ENCODE measurements around the gene CLCN7.

CLCN7 gene

DNA sequence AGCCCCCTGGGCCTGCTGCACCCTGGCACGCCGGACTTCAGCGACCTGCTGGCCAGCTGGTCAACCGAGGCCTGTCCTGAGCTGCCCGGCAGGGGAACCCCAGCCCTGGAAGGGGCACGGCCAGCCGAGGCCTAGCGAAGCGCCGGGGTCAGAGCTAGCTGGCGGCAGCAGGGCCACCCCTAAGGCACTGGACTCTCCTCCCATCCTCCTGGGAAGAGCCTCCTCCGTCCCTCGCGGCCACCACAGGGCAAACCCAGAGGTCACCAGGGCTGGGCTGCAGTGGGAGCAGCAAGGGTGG, 41.6 kb downstream of the CLCN7 start:
- Histone ChIP-seq H3K36me3 (ENCODE audit: insufficient read depth) (no peaks in the 10 kb centered on the region), H3K9ac (no peak overlapping the region), H3K4me3 (IDR thresholded peaks at IDR 0.05; ENCODE audit: insufficient read depth, low read depth, low read length) (no peak overlapping the region), H3K79me2 (ENCODE audit: insufficient read depth, low read depth) (no peaks in the 10 kb centered on the region), H4K20me1 (ENCODE audit: insufficient read depth) (no peaks in the 10 kb centered on the region), H3K27me3 (ENCODE audit: insufficient read depth, low read depth) (peaks cover 94% of the 10 kb centered on the region), H3K4me1 (ENCODE audit: low read depth, poor library complexity, severe bottlenecking) (no peaks in the 10 kb centered on the region), H3K4me2 (no peak overlapping the region), H2AFZ (ENCODE audit: low read depth) (no peak overlapping the region), H3K27ac (no peak overlapping the region)
- TF ChIP-seq, protein P1, sequence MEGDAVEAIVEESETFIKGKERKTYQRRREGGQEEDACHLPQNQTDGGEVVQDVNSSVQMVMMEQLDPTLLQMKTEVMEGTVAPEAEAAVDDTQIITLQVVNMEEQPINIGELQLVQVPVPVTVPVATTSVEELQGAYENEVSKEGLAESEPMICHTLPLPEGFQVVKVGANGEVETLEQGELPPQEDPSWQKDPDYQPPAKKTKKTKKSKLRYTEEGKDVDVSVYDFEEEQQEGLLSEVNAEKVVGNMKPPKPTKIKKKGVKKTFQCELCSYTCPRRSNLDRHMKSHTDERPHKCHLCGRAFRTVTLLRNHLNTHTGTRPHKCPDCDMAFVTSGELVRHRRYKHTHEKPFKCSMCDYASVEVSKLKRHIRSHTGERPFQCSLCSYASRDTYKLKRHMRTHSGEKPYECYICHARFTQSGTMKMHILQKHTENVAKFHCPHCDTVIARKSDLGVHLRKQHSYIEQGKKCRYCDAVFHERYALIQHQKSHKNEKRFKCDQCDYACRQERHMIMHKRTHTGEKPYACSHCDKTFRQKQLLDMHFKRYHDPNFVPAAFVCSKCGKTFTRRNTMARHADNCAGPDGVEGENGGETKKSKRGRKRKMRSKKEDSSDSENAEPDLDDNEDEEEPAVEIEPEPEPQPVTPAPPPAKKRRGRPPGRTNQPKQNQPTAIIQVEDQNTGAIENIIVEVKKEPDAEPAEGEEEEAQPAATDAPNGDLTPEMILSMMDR (conservative IDR thresholded peaks at IDR 0.05; ENCODE audit: low read depth, low read length), result no peak

DNA sequence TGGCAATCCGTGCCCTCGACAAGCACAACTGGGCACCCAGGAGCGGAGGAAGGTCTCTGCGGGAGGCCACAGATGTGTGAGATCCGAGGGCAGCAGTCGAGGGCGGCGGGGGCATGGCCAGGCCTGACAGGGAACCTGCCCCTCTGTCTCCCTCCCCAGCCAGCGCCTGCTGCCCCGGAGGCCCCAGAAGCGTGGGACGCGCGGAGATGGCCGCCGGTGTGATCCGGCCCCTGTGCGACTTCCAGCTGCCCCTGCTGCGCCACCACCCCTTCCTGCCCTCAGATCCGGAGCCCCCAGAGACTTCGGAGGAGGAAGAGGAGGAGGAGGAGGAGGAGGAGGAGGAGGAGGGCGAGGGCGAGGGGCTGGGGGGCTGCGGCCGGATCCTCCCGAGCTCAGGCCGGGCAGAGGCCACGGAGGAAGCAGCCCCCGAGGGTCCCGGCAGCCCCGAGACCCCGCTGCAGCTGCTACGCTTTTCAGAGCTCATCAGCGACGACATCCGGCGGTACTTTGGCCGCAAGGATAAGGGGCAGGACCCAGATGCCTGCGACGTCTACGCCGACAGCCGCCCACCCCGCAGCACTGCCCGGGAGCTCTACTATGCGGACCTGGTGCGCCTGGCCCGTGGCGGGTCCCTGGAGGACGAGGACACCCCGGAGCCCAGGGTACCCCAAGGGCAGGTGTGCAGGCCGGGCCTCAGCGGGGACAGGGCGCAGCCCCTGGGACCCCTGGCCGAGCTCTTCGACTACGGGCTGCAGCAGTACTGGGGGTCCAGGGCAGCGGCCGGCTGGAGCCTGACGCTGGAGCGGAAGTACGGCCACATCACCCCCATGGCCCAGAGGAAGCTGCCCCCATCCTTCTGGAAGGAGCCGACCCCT, 42.2 kb downstream of the CLCN7 start:
- no peak overlapping the region for H3K4me3 ChIP-seq (IDR thresholded peaks at IDR 0.05; ENCODE audit: insufficient read depth, low read depth, low read length)
- H4K20me1 ChIP-seq (ENCODE audit: insufficient read depth), result no peaks in the 10 kb centered on the region
- H3K27me3 ChIP-seq (ENCODE audit: insufficient read depth, low read depth), result peaks cover 90% of the 10 kb centered on the region
- no peak overlapping the region for H3K9ac ChIP-seq
- H3K27ac ChIP-seq, result no peak overlapping the region
- no peaks in the 10 kb centered on the region for H3K36me3 ChIP-seq (ENCODE audit: insufficient read depth)
- H2AFZ ChIP-seq (ENCODE audit: low read depth), result no peak overlapping the region
- TF ChIP-seq, protein P1 (conservative IDR thresholded peaks at IDR 0.05; ENCODE audit: low read depth, low read length), result no peak
- H3K4me1 ChIP-seq (ENCODE audit: low read depth, poor library complexity, severe bottlenecking), result no peaks in the 10 kb centered on the region
- no peak overlapping the region for H3K4me2 ChIP-seq
- H3K79me2 ChIP-seq (ENCODE audit: insufficient read depth, low read depth), result no peaks in the 10 kb centered on the region

DNA sequence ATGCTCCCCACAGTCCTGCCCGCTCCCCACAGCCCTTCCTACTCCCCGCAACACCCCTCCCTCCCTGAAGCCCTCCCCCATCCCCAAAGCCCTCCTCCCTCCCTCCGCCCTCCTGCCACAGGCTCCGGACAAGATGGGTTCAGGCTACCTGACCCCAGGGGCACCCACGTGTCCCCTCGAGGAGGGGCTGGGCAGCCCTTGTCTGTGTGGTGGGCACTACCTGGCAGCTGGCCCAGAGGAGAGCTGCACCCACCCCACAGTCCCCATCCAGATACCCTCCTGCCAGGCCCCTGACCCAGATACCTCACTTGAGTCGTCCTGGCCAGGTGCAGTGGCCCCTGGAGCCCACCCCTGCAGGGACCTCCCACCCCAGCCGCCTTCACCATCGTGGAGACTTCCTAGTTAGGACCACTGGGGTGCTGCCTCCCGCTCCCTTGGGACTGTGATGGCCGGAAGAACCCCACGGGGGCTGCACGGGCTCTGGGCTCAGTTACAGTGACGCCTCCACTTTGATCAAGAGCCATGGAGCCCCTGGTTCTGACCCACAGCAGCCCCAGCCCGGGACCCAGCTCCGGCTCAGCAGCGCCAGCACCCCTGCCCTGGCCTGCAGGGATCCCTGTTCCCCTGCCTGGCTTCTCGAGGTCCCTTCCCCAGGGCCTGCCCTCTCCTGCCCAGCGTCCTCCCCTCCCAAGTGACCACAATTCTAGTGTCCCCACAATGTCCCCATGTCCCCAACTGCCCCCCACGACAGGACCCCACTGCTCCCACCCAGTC, 43.1 kb downstream of the CLCN7 start:
- H4K20me1 ChIP-seq (ENCODE audit: insufficient read depth), result no peaks in the 10 kb centered on the region
- H3K36me3 ChIP-seq (ENCODE audit: insufficient read depth), result no peaks in the 10 kb centered on the region
- no peaks in the 10 kb centered on the region for H3K79me2 ChIP-seq (ENCODE audit: insufficient read depth, low read depth)
- peaks cover 82% of the 10 kb centered on the region for H3K27me3 ChIP-seq (ENCODE audit: insufficient read depth, low read depth)
- H3K4me3 ChIP-seq (IDR thresholded peaks at IDR 0.05; ENCODE audit: insufficient read depth, low read depth, low read length), result no peak overlapping the region
- no peak overlapping the region for H3K4me2 ChIP-seq
- no peak overlapping the region for H2AFZ ChIP-seq (ENCODE audit: low read depth)
- H3K27ac ChIP-seq, result no peak overlapping the region
- TF ChIP-seq, protein P1 (conservative IDR thresholded peaks at IDR 0.05; ENCODE audit: low read depth, low read length), result no peak
- no peaks in the 10 kb centered on the region for H3K4me1 ChIP-seq (ENCODE audit: low read depth, poor library complexity, severe bottlenecking)
- H3K9ac ChIP-seq, result no peak overlapping the region

DNA sequence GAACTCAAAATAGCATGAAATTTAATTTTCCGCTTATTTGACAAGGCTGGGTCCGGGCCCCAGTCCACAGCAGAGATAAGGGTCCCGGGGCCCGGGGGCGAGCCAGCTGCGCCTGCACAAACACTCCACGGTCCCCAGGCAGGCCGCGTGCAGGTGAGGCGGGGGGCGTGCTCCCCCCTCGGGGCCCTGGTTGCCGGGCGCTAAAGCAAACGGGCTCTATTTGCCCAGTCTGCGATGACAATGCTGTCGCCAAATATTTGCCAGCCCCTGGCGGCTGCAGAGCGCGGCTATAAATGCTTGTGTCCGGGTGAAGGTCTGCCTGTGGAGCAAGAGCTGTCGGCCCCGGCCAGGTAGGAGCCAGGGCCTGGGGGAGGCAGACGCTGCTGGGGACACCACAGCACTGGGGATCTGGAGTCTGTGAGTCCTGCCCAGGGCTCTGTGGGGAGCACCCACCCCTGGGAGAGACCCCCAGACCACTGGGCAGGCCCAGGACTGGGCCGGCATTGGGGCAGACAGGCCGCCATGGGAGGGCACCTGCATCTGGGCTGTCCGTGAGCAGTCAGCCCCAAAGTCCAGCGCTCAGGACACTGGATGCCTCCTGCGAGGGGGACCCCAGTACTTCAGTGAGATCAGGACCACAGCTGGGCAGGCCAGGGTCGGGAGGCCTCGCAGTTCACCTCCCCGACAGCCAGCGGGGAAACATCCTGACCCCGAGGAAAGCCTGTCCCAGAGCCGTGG, 43.9 kb downstream of the CLCN7 start, which contains the start of gene PERCC1:
Gene PERCC1, plus strand, starts transcription at position 320 of the 738 bp plus-strand sequence. CDS start 1,516 bp downstream, outside the sequence.
- Histone ChIP-seq H3K79me2 (ENCODE audit: insufficient read depth, low read depth) (no peaks in the 10 kb centered on the region), H3K27ac (no peak within 1 kb of the TSS), H4K20me1 (ENCODE audit: insufficient read depth) (no peaks in the 10 kb centered on the region), H3K4me2 (no peak within 1 kb of the TSS), H3K27me3 (ENCODE audit: insufficient read depth, low read depth) (peaks cover 74% of the 10 kb centered on the region), H3K36me3 (ENCODE audit: insufficient read depth) (no peaks in the 10 kb centered on the region), H3K4me3 (IDR thresholded peaks at IDR 0.05; ENCODE audit: insufficient read depth, low read depth, low read length) (no peak within 1 kb of the TSS), H2AFZ (ENCODE audit: low read depth) (no peak within 1 kb of the TSS), H3K4me1 (ENCODE audit: low read depth, poor library complexity, severe bottlenecking) (no peaks in the 10 kb centered on the region), H3K9ac (no peak within 1 kb of the TSS)
- TF ChIP-seq, protein P1 (conservative IDR thresholded peaks at IDR 0.05; ENCODE audit: low read depth, low read length), result no peak

Data from KMS-11 (cell line).